ENCODE data around the gene DPEP2.

Gene DPEP2

GRCh38 chr16:67959536-67960329 is 39.6 kb downstream of the DPEP2 start:
- TF ChIP-seq ZBTB7A (IDR thresholded peaks at IDR 0.05; ENCODE audit: low read depth) (no peak), EGR1 (IDR thresholded peaks at IDR 0.05) (no peak), FOXM1 (IDR thresholded peaks at IDR 0.05; ENCODE audit: borderline replicate concordance, low read depth) (no peak), REST (IDR thresholded peaks at IDR 0.05; ENCODE audit: low read depth) (no peak), TCF12 (IDR thresholded peaks at IDR 0.05; ENCODE audit: low read depth) (no peak), TAF1 (IDR thresholded peaks at IDR 0.05; ENCODE audit: low read depth) (no peak), MAX (IDR thresholded peaks at IDR 0.05) (no peak), EP300 (IDR thresholded peaks at IDR 0.05; ENCODE audit: borderline replicate concordance) (no peak), CREB1 (IDR thresholded peaks at IDR 0.05; ENCODE audit: low read depth) (no peak), NFIC (IDR thresholded peaks at IDR 0.05) (no peak), YY1 (IDR thresholded peaks at IDR 0.05; ENCODE audit: low read depth) (no peak), USF1 (IDR thresholded peaks at IDR 0.05) (no peak), TEAD4 (IDR thresholded peaks at IDR 0.05) (no peak), CEBPB (IDR thresholded peaks at IDR 0.05) (no peak), RAD21 (IDR thresholded peaks at IDR 0.05; ENCODE audit: low read depth) (no peak)

GRCh38 chr16:67957622-67958021 is 41.7 kb downstream of the DPEP2 start:
- no peak for TF ChIP-seq MAX (IDR thresholded peaks at IDR 0.05)
- TF ChIP-seq YY1 (IDR thresholded peaks at IDR 0.05; ENCODE audit: low read depth), result no peak
- no peak for TF ChIP-seq USF1 (IDR thresholded peaks at IDR 0.05)
- TF ChIP-seq TEAD4 (IDR thresholded peaks at IDR 0.05), result no peak
- TF ChIP-seq NFIC (IDR thresholded peaks at IDR 0.05), result no peak
- TF ChIP-seq ZBTB7A (IDR thresholded peaks at IDR 0.05; ENCODE audit: low read depth), result no peak
- no peak for TF ChIP-seq REST (IDR thresholded peaks at IDR 0.05; ENCODE audit: low read depth)
- no peak for TF ChIP-seq FOXM1 (IDR thresholded peaks at IDR 0.05; ENCODE audit: borderline replicate concordance, low read depth)
- TF ChIP-seq CEBPB (IDR thresholded peaks at IDR 0.05), result no peak
- no peak for TF ChIP-seq RAD21 (IDR thresholded peaks at IDR 0.05; ENCODE audit: low read depth)
- no peak for TF ChIP-seq EGR1 (IDR thresholded peaks at IDR 0.05)
- TF ChIP-seq TAF1 (IDR thresholded peaks at IDR 0.05; ENCODE audit: low read depth), result no peak
- TF ChIP-seq CREB1 (IDR thresholded peaks at IDR 0.05; ENCODE audit: low read depth), result no peak

- TF ChIP-seq EGR1 (IDR thresholded peaks at IDR 0.05) (no peak), NFIC (IDR thresholded peaks at IDR 0.05) (no peak), FOXM1 (IDR thresholded peaks at IDR 0.05; ENCODE audit: borderline replicate concordance, low read depth) (no peak), YY1 (IDR thresholded peaks at IDR 0.05; ENCODE audit: low read depth) (no peak), EP300 (IDR thresholded peaks at IDR 0.05; ENCODE audit: borderline replicate concordance) (no peak), RAD21 (IDR thresholded peaks at IDR 0.05; ENCODE audit: low read depth) (no peak), TEAD4 (IDR thresholded peaks at IDR 0.05) (no peak), CREB1 (IDR thresholded peaks at IDR 0.05; ENCODE audit: low read depth) (no peak), ZBTB7A (IDR thresholded peaks at IDR 0.05; ENCODE audit: low read depth) (no peak), USF1 (IDR thresholded peaks at IDR 0.05) (no peak), REST (IDR thresholded peaks at IDR 0.05; ENCODE audit: low read depth) (no peak), MAX (IDR thresholded peaks at IDR 0.05) (no peak), TAF1 (IDR thresholded peaks at IDR 0.05; ENCODE audit: low read depth) (no peak), CEBPB (IDR thresholded peaks at IDR 0.05) (no peak), TCF12 (IDR thresholded peaks at IDR 0.05; ENCODE audit: low read depth) (no peak)
These were observed 44.7 kb downstream of the DPEP2 start for GRCh38 chr16:67954421-67955196.

All from Ishikawa (cell line).